Keratinocyte (primary cell): ENCODE data around the gene SMAD3. TPM values are rescaled to one million over a fixed set of nuclear protein-coding genes. Genes with fewer than 3 reads are reported as not detected.

Source experiments
- DNase-seq: peaks from one replicate; pipeline ENCODE4 v3.0.0-alpha.2; 2011; ENCODE audit warnings: low read depth, missing footprints, low spot score
- FAIRE-seq: peaks from 2 replicates; lab custom pipeline; 2011; peaks lifted over from hg19 to GRCh38; lab: Jason Lieb, UNC
- H2AFZ ChIP-seq: 2 replicates; pipeline ENCODE4 v1.6.0; 2012; ENCODE audit warnings: low read length, control low read depth, inconsistent platforms; ENCODE audit not compliant: control insufficient read depth
- H3K27ac ChIP-seq: 2 replicates; pipeline ENCODE4 v1.5.1; 2011; ENCODE audit warnings: low read length; ENCODE audit not compliant: control insufficient read depth, insufficient read depth
- H3K27me3 ChIP-seq: 3 replicates; pipeline ENCODE4 v1.6.0; 2011; ENCODE audit warnings: low read length; ENCODE audit not compliant: control insufficient read depth, insufficient read depth; ENCODE audit errors: extremely low read depth
- H3K36me3 ChIP-seq, 2 experiments: 2 replicates in 1 of 2; 3 replicates in 1 of 2; pipeline ENCODE4 v1.5.1; 2011; ENCODE audit warnings: low read length in 2 of 2, mild to moderate bottlenecking in 1 of 2; ENCODE audit not compliant: control insufficient read depth in 2 of 2, insufficient read depth in 2 of 2; ENCODE audit errors: extremely low read depth in 1 of 2
- H3K4me1 ChIP-seq: 3 replicates; pipeline ENCODE4 v1.5.1; 2011; ENCODE audit warnings: low read length; ENCODE audit not compliant: control insufficient read depth, insufficient read depth; ENCODE audit errors: extremely low read depth
- H3K4me2 ChIP-seq: 3 replicates; pipeline ENCODE4 v1.6.0; 2011; ENCODE audit warnings: low read depth, low read length; ENCODE audit not compliant: control insufficient read depth, insufficient read depth; ENCODE audit errors: extremely low read depth
- H3K4me3 ChIP-seq, 3 experiments: fragments of 200-600 bp in 1 of 3; sonication (generic) in 1 of 3; 2 replicates in 2 of 3; 3 replicates in 1 of 3; pipeline ENCODE4 v1.5.1; 2011 to 2016; ENCODE audit warnings: low read length in 3 of 3, mild to moderate bottlenecking in 3 of 3, control low read depth in 2 of 3, inconsistent platforms in 1 of 3, low read depth in 1 of 3, mixed read lengths in 1 of 3, mixed run types in 1 of 3, moderate library complexity in 1 of 3; ENCODE audit not compliant: control insufficient read depth in 2 of 3, insufficient read depth in 2 of 3; ENCODE audit errors: extremely low read depth in 1 of 3
- H3K79me2 ChIP-seq: 2 replicates; pipeline ENCODE4 v1.6.0; 2012; ENCODE audit warnings: low read length; ENCODE audit not compliant: control insufficient read depth, insufficient read depth
- H3K9ac ChIP-seq: 3 replicates; pipeline ENCODE4 v1.6.0; 2011; ENCODE audit warnings: low read length; ENCODE audit not compliant: control insufficient read depth, insufficient read depth; ENCODE audit errors: extremely low read depth
- H3K9me1 ChIP-seq: 3 replicates; pipeline ENCODE4 v1.6.0; 2011; ENCODE audit warnings: low read length; ENCODE audit not compliant: control insufficient read depth, insufficient read depth; ENCODE audit errors: extremely low read depth
- H3K9me3 ChIP-seq: 2 replicates; pipeline ENCODE4 v1.5.1; 2012; ENCODE audit warnings: low read depth, low read length; ENCODE audit not compliant: control insufficient read depth
- H4K20me1 ChIP-seq: 3 replicates; pipeline ENCODE4 v1.6.0; 2011; ENCODE audit warnings: low read length; ENCODE audit not compliant: control insufficient read depth, insufficient read depth; ENCODE audit errors: extremely low read depth
- EZH2 ChIP-seq: IDR thresholded peaks from one replicate; pipeline ENCODE4 v1.6.1; 2012; ENCODE audit warnings: inconsistent platforms, mild to moderate bottlenecking, low read length, moderate library complexity
- dilution Hi-C: fragments of 300-500 bp; cut with MboI; formaldehyde crosslinking; loops from one replicate; pipeline ENCODE4 v1.7.0; 2020; ENCODE audit warnings: low sequenced_read_pairs; ENCODE audit not compliant: extremely low pct_ligation_motif_present
- polyA plus RNA-seq, 5 experiments: library from polyadenylated mRNA; depleted of rRNA in 3 of 5; stranded (reverse) in 3 of 5; stranded (forward) in 1 of 5; unstranded in 1 of 5; fragments of >200 nt; gene quantifications; 1 replicate in 1 of 5; 2 replicates in 3 of 5; 3 replicates in 1 of 5; pipeline versions ENCODE4 v1.2.1 to v1.2.3, GENCODE V29; 2011 to 2012; ENCODE audit warnings: missing spikeins in 2 of 5, low read depth in 1 of 5, low replicate concordance in 1 of 5
- TF ChIP-seq, protein P1 (sequence below), 3 experiments: IDR thresholded peaks in 1 of 3; conservative IDR thresholded peaks in 1 of 3; optimal IDR thresholded peaks in 1 of 3; 2 replicates in 2 of 3; 3 replicates in 1 of 3; pipeline versions ENCODE3 to v1.5.1; 2011; ENCODE audit warnings: low read length in 3 of 3, mild to moderate bottlenecking in 3 of 3, moderate library complexity in 2 of 3, control low read depth in 1 of 3, inconsistent platforms in 1 of 3; ENCODE audit not compliant: insufficient read depth in 2 of 3; ENCODE audit errors: extremely low read depth in 1 of 3

The SMAD3 gene
- polyA plus RNA-seq, 1 donor (not counting 4 experiments of a cell fraction or from before 2014, with no cell fraction given), result 33.7 TPM

DNA sequence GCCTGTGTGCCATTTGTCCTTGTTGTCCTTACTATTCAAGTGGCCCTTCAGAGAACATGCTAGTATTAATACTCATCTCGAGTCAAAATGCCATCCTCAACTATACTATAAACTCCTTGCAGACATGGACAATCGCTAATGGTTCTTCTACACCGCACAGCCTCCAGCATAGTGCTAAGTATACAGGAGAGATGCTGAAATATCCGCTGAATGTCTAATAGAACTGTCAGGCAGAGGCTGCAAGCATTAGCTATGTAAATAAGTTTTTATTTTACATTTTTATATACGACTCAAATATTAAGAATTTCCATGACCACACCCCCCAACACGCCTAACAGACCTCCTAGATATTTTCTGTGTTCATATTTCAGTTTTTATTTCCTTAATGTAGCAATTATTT lies 149.7 kb downstream of the SMAD3 start:
- dilution Hi-C loops, result no loop called here
- FAIRE-seq (no peak), DNase-seq (no peak)

DNA sequence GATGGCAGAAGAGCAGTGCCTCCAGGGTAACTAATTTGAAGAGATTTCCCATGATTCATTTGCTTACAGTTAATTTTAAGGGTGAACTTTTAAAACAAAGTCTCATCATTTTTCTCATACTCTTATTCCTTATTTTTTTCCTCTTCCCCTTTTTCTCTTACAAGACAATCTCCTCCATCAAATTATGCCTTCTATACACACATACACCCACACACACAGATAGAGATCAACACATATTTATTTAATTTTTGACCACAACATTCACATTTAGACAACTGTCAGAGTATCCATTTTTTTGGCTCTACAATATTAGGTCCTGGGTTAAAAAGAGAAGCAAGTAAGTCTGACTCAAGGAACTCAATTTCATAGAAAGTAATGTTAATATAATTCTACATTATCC lies 151.5 kb downstream of the SMAD3 start:
- TF ChIP-seq EZH2, result no peak
- TF ChIP-seq, protein P1, sequence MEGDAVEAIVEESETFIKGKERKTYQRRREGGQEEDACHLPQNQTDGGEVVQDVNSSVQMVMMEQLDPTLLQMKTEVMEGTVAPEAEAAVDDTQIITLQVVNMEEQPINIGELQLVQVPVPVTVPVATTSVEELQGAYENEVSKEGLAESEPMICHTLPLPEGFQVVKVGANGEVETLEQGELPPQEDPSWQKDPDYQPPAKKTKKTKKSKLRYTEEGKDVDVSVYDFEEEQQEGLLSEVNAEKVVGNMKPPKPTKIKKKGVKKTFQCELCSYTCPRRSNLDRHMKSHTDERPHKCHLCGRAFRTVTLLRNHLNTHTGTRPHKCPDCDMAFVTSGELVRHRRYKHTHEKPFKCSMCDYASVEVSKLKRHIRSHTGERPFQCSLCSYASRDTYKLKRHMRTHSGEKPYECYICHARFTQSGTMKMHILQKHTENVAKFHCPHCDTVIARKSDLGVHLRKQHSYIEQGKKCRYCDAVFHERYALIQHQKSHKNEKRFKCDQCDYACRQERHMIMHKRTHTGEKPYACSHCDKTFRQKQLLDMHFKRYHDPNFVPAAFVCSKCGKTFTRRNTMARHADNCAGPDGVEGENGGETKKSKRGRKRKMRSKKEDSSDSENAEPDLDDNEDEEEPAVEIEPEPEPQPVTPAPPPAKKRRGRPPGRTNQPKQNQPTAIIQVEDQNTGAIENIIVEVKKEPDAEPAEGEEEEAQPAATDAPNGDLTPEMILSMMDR (optimal IDR thresholded peaks at IDR 0.05 in 1 of 3, IDR thresholded peaks at IDR 0.05 in 1 of 3, conservative IDR thresholded peaks at IDR 0.05 in 1 of 3; ENCODE audit: extremely low read depth in 1 of 3, insufficient read depth in 2 of 3, low read length in 3 of 3), result no peak
- FAIRE-seq, result no peak
- dilution Hi-C loops, result no loop called here

More for the DNA sequence above, 149.7 kb downstream of the SMAD3 start:
- Histone ChIP-seq H3K9ac (no peak overlapping the region), H3K79me2 (no peaks in the 10 kb centered on the region), H3K9me3 (no peaks in the 10 kb centered on the region), H3K4me3 (no peak overlapping the region), H3K27me3 (no peaks in the 10 kb centered on the region), H3K36me3 (peaks cover under 1 to 10% of the 10 kb centered on the region in 2 experiments), H3K4me2 (no peak overlapping the region), H3K9me1 (no peaks in the 10 kb centered on the region), H3K4me1 (no peaks in the 10 kb centered on the region), H4K20me1 (no peaks in the 10 kb centered on the region), H2AFZ (no peak overlapping the region), H3K27ac (no peak overlapping the region)
- TF ChIP-seq, protein P1 (optimal IDR thresholded peaks at IDR 0.05 in 1 of 3, IDR thresholded peaks at IDR 0.05 in 1 of 3, conservative IDR thresholded peaks at IDR 0.05 in 1 of 3; ENCODE audit: extremely low read depth in 1 of 3, insufficient read depth in 2 of 3, low read length in 3 of 3), result no peak
- no peak for TF ChIP-seq EZH2

More for the DNA sequence above, 151.5 kb downstream of the SMAD3 start:
- Histone ChIP-seq H3K4me1 (no peaks in the 10 kb centered on the region), H3K79me2 (no peaks in the 10 kb centered on the region), H3K27ac (no peak overlapping the region), H3K9ac (no peak overlapping the region), H3K4me3 (no peak overlapping the region), H4K20me1 (no peaks in the 10 kb centered on the region), H3K9me1 (no peaks in the 10 kb centered on the region), H3K36me3 (peaks cover 3 to 14% of the 10 kb centered on the region in 2 experiments), H2AFZ (no peak overlapping the region), H3K27me3 (no peaks in the 10 kb centered on the region), H3K9me3 (no peaks in the 10 kb centered on the region), H3K4me2 (no peak overlapping the region)
- no peak for DNase-seq
